ENCODE data around the gene MEG3. TPM values are rescaled to one million over a fixed set of nuclear protein-coding genes. Genes with fewer than 3 reads are reported as not detected.

The MEG3 gene
- total RNA-seq, 1 donor from 2014 or later, result not detected

- Mint-ChIP-seq H3K27me3 (ENCODE audit: low read depth) (peaks cover 24% of the 10 kb centered on the region), H3K27ac (ENCODE audit: unreplicated experiment) (no peak overlapping the region), H3K4me1 (ENCODE audit: low read depth) (no peaks in the 10 kb centered on the region), H3K4me3 (ENCODE audit: unreplicated experiment) (no peak overlapping the region), H3K9me3 (ENCODE audit: low read depth) (no peaks in the 10 kb centered on the region), H3K36me3 (ENCODE audit: low read depth) (no peaks in the 10 kb centered on the region)
- TF ChIP-seq CTCF (IDR thresholded peaks at IDR 0.05), result no peak
- no peak for DNase-seq (ENCODE audit: low spot score)
These were observed 36.2 kb upstream of the MEG3 start for GRCh38 chr14:100789460-100790417.

- H3K4me3 Mint-ChIP-seq (ENCODE audit: unreplicated experiment), result no peak overlapping the region
- no peak overlapping the region for H3K27ac Mint-ChIP-seq (ENCODE audit: unreplicated experiment)
- no peaks in the 10 kb centered on the region for H3K9me3 Mint-ChIP-seq (ENCODE audit: low read depth)
- no peak for DNase-seq (ENCODE audit: low spot score)
- no peaks in the 10 kb centered on the region for H3K4me1 Mint-ChIP-seq (ENCODE audit: low read depth)
- no peak for TF ChIP-seq CTCF (IDR thresholded peaks at IDR 0.05)
- H3K27me3 Mint-ChIP-seq (ENCODE audit: low read depth), result peaks cover 17% of the 10 kb centered on the region
- H3K36me3 Mint-ChIP-seq (ENCODE audit: low read depth), result no peaks in the 10 kb centered on the region
These were observed 35.2 kb upstream of the MEG3 start for GRCh38 chr14:100790502-100791347.

- Mint-ChIP-seq H3K36me3 (ENCODE audit: low read depth) (no peaks in the 10 kb centered on the region), H3K4me1 (ENCODE audit: low read depth) (no peaks in the 10 kb centered on the region), H3K27ac (ENCODE audit: unreplicated experiment) (no peak overlapping the region), H3K4me3 (ENCODE audit: unreplicated experiment) (no peak overlapping the region), H3K27me3 (ENCODE audit: low read depth) (peaks cover 17% of the 10 kb centered on the region), H3K9me3 (ENCODE audit: low read depth) (no peaks in the 10 kb centered on the region)
- no peak for DNase-seq (ENCODE audit: low spot score)
- no peak for TF ChIP-seq CTCF (IDR thresholded peaks at IDR 0.05)
These were observed 34.6 kb upstream of the MEG3 start for GRCh38 chr14:100791348-100791735.

GRCh38 chr14:100791995-100792394 lies 33.9 kb upstream of the MEG3 start:
- Mint-ChIP-seq H3K4me3 (ENCODE audit: unreplicated experiment) (no peak overlapping the region), H3K9me3 (ENCODE audit: low read depth) (no peaks in the 10 kb centered on the region), H3K27ac (ENCODE audit: unreplicated experiment) (no peak overlapping the region), H3K36me3 (ENCODE audit: low read depth) (no peaks in the 10 kb centered on the region), H3K4me1 (ENCODE audit: low read depth) (no peaks in the 10 kb centered on the region), H3K27me3 (ENCODE audit: low read depth) (peaks cover 17% of the 10 kb centered on the region)
- no peak for TF ChIP-seq CTCF (IDR thresholded peaks at IDR 0.05)
- no peak for DNase-seq (ENCODE audit: low spot score)

- Mint-ChIP-seq H3K4me3 (ENCODE audit: unreplicated experiment) (no peak overlapping the region), H3K27me3 (ENCODE audit: low read depth) (peaks cover 27% of the 10 kb centered on the region), H3K27ac (ENCODE audit: unreplicated experiment) (no peak overlapping the region), H3K36me3 (ENCODE audit: low read depth) (no peaks in the 10 kb centered on the region), H3K9me3 (ENCODE audit: low read depth) (no peaks in the 10 kb centered on the region), H3K4me1 (ENCODE audit: low read depth) (no peaks in the 10 kb centered on the region)
- no peak for TF ChIP-seq CTCF (IDR thresholded peaks at IDR 0.05)
- DNase-seq (ENCODE audit: low spot score), result no peak
These were observed 29.0 kb upstream of the MEG3 start for GRCh38 chr14:100796946-100797345.

All from chondrocyte (in vitro differentiated cells).